ENCODE measurements around the gene RETN.

The RETN gene

DNA sequence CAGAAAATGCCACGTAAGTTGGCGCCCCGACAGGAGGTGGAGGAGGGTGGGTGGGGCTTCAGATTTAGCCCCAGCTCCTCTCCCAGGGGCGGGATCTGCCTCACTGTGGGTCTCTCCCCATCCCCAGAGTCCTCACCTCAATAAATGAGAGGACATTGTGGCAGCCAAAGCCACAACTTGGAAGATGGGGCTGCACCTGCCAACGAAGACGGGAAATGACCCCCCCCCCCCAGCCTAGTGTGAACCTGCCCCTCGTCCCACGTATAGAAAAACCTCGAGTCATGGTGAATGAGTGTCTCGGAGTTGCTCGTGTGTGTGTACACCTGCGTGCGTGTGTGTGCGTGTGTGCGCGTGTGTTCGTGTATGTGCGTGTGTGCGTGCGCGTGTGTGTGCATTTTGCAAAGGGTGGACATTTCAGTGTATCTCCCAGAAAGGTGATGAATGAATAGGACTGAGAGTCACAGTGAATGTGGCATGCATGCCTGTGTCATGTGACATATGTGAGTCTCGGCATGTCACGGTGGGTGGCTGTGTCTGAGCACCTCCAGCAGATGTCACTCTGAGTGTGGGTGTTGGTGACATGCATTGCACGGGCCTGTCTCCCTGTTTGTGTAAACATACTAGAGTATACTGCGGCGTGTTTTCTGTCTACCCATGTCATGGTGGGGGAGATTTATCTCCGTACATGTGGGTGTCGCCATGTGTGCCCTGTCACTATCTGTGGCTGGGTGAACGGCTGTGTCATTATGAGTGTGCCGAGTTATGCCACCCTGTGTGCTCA lies 10.3 kb downstream of the RETN start:
- peak overlapping the region; percentile 29 for H3K4me3 ChIP-seq (ENCODE audit: low read length)
- no peaks in the 10 kb centered on the region for H3K9me3 ChIP-seq (ENCODE audit: control insufficient read depth, insufficient read depth, low read length)
- no peaks in the 10 kb centered on the region for H4K20me1 ChIP-seq (ENCODE audit: control insufficient read depth, insufficient read depth, low read depth, low read length)
- TF ChIP-seq EZH2phosphoT487 (IDR thresholded peaks at IDR 0.05; ENCODE audit: borderline replicate concordance, low read length) (no peak), CTCF (IDR thresholded peaks at IDR 0.05; ENCODE audit: low read depth, low read length, poor library complexity, severe bottlenecking) (peak; percentile 68)
- peak overlapping the region; percentile 92 for H3K4me2 ChIP-seq (ENCODE audit: low read length)
- H3K36me3 ChIP-seq (ENCODE audit: control insufficient read depth, low read length): peaks cover 17% of the 10 kb centered on the region
- H3F3A ChIP-seq (ENCODE audit: control insufficient read depth, insufficient read depth): no peaks in the 10 kb centered on the region; the same call in 1 of the 2 replicates
- peaks cover 66% of the 10 kb centered on the region for H3K4me1 ChIP-seq (ENCODE audit: control insufficient read depth, low read length)
- H3K9me2 ChIP-seq (replicated peaks; ENCODE audit: control insufficient read depth, low read length): no peaks in the 10 kb centered on the region
- H3K27me3 ChIP-seq (ENCODE audit: control insufficient read depth, low read length): no peaks in the 10 kb centered on the region; the same call in 1 of the 2 replicates
- H3K79me2 ChIP-seq (ENCODE audit: control insufficient read depth, low read length): peaks cover 21% of the 10 kb centered on the region
- no peak overlapping the region for H3K27ac ChIP-seq (ENCODE audit: low read depth, low read length)

- Histone ChIP-seq H3K79me2 (ENCODE audit: control insufficient read depth, low read length) (peaks cover 21% of the 10 kb centered on the region), H3F3A (ENCODE audit: control insufficient read depth, insufficient read depth) (no peaks in the 10 kb centered on the region; the same call in 1 of the 2 replicates), H3K9me2 (replicated peaks; ENCODE audit: control insufficient read depth, low read length) (no peaks in the 10 kb centered on the region), H3K36me3 (ENCODE audit: control insufficient read depth, low read length) (peaks cover 17% of the 10 kb centered on the region), H3K27ac (ENCODE audit: low read depth, low read length) (no peak overlapping the region), H4K20me1 (ENCODE audit: control insufficient read depth, insufficient read depth, low read depth, low read length) (no peaks in the 10 kb centered on the region), H3K4me1 (ENCODE audit: control insufficient read depth, low read length) (peaks cover 61% of the 10 kb centered on the region), H3K4me2 (ENCODE audit: low read length) (peak overlapping the region; percentile 92), H3K9me3 (ENCODE audit: control insufficient read depth, insufficient read depth, low read length) (no peaks in the 10 kb centered on the region), H3K4me3 (ENCODE audit: low read length) (peak overlapping the region; percentile 97), H3K27me3 (ENCODE audit: control insufficient read depth, low read length) (no peaks in the 10 kb centered on the region; the same call in 1 of the 2 replicates)
- TF ChIP-seq CTCF (IDR thresholded peaks at IDR 0.05; ENCODE audit: low read depth, low read length, poor library complexity, severe bottlenecking): no peak
- TF ChIP-seq EZH2phosphoT487 (IDR thresholded peaks at IDR 0.05; ENCODE audit: borderline replicate concordance, low read length): no peak
These were observed 11.1 kb downstream of the RETN start for GRCh38 chr19:7679771-7680605.

GRCh38 chr19:7680606-7681339 lies 11.9 kb downstream of the RETN start, which contains the start of gene TRAPPC5:
Gene TRAPPC5, plus strand, starts transcription at chr19:7680833. Its CDS starts 1,421 bp downstream, at chr19:7682254.
- Histone ChIP-seq H3F3A (ENCODE audit: control insufficient read depth, insufficient read depth) (no peaks in the 10 kb centered on the region; the same call in 1 of the 2 replicates), H3K9me3 (ENCODE audit: control insufficient read depth, insufficient read depth, low read length) (no peaks in the 10 kb centered on the region), H3K9me2 (replicated peaks; ENCODE audit: control insufficient read depth, low read length) (no peaks in the 10 kb centered on the region), H3K27me3 (ENCODE audit: control insufficient read depth, low read length) (no peaks in the 10 kb centered on the region; the same call in 1 of the 2 replicates), H3K36me3 (ENCODE audit: control insufficient read depth, low read length) (peaks cover 17% of the 10 kb centered on the region), H3K4me2 (ENCODE audit: low read length) (peak within 1 kb of the TSS; percentile 92), H3K79me2 (ENCODE audit: control insufficient read depth, low read length) (peaks cover 21% of the 10 kb centered on the region), H3K4me3 (ENCODE audit: low read length) (peak within 1 kb of the TSS; percentile 97), H3K27ac (ENCODE audit: low read depth, low read length) (peak within 1 kb of the TSS; percentile 18), H3K4me1 (ENCODE audit: control insufficient read depth, low read length) (peaks cover 53% of the 10 kb centered on the region), H4K20me1 (ENCODE audit: control insufficient read depth, insufficient read depth, low read depth, low read length) (no peaks in the 10 kb centered on the region; the same call in 1 of the 2 replicates)
- TF ChIP-seq CTCF (IDR thresholded peaks at IDR 0.05; ENCODE audit: low read depth, low read length, poor library complexity, severe bottlenecking) (peak; percentile 91), EZH2phosphoT487 (IDR thresholded peaks at IDR 0.05; ENCODE audit: borderline replicate concordance, low read length) (no peak)
